COR-L47 (cell line): Measurements from ENCODE around the gene IFRD1.
A peak's percentile ranks its signal among the peaks of the same experiment; 100 is the strongest.

Experiments
- DNase-seq: peaks from one replicate; lab custom pipeline; 2025; lab: John Stamatoyannopoulos, UW

Gene IFRD1

DNA sequence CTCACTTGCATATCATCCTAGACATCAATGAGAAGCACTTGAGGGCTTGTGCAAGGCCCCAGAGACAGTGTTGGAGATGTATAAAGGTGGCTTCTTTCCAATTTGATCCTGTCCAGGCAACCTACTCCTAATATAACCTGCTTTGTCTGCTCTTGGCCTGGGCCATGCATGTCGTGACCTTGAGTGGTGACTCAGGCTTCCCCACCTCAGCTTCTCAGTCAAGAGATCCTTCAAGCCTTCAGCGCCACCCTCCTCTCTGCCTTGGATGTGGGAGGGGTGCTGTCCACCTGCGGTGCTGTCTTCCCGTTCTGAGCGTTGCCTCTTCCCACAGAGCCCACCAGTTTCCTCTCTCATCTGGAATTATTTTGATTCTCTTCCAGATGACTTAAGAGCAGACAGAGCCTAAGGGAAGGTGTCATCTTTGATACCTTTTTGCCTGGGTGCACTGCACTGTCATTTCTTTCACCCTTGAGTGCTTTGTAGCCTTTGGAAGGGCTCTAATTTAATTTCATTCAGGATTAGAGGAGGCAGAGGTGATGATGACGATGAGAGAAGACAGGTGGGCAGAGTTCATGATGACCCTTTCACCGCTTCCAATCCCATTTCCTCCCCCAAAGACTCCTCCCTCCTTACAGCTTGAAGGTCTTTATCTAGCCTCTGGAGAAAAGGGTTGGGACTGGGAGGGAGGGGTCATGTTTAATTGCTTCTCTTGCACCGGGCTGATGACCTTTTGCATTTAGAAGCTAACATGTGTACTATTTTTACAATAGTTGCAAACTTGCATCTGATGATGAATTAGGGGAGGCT, 37.4 kb downstream of the IFRD1 start:
- DNase-seq: no peak

- no peak for DNase-seq
These were observed 37.9 kb downstream of the IFRD1 start for GRCh38 chr7:112488264-112488552.

DNA sequence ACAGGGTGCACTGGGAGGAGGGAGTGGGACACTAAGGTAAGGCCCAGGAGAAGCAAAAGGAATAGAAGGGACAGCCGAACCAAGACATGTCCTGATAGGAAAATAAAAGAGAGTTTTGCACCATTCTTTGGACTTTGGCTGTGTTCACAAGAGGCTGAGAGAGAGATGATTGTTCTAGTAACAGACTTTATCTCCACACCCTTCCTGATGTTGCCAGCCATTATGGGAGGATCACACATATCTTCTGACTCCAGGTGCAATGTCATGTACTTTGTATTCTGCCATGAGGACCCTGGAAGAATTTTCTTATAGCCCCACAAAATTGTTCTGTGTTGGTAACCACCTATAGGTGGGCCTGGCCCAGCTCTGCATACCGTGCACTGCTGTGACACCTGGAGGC, 41.9 kb downstream of the IFRD1 start:
- DNase-seq: no peak

GRCh38 chr7:112494656-112495055, 44.4 kb downstream of the IFRD1 start:
- no peak for DNase-seq

GRCh38 chr7:112495156-112495788, 45.0 kb downstream of the IFRD1 start:
- no peak for DNase-seq

- peak; percentile 27 for DNase-seq
These were observed 45.7 kb downstream of the IFRD1 start for GRCh38 chr7:112495810-112496462.

- DNase-seq: no peak
These were observed 47.2 kb downstream of the IFRD1 start for GRCh38 chr7:112497481-112497880.

- no peak for DNase-seq
These were observed 50.4 kb downstream of the IFRD1 start for GRCh38 chr7:112500619-112501018.

DNA sequence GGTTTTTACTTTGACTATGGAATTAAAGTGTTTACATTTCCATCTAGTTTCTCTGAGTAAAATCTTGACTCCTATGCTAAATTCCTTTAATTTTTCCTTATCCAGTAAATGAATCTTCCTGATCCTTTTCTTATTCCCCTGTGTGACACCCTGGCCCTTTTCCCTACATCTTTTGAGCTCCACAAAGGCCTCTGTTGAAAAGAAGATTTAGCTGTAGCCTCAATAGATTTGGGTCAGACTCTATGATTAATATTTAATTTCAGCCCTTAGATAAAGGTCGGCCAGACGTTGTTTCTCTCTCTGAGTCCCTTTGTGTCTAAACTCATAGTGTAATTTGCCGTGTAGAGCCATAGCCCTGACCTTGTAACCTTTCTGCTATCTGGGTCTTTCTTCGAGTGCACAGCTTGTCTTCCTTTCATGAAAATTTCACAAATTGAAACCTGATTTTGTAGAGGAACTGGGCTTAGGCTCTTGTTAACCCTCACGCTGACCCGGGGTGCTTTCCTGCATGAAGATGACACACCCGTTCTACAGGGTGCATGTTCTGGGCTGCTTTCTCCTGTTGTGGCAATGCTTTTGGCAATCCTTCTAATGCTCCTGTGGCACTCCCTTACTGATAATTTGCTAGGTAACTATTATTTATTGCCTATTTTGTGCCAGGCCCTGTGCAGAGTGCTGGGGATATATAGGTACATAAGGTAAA, 51.7 kb downstream of the IFRD1 start:
- DNase-seq: no peak

GRCh38 chr7:112502700-112503099, 52.4 kb downstream of the IFRD1 start:
- no peak for DNase-seq

GRCh38 chr7:112503361-112503972, 53.2 kb downstream of the IFRD1 start:
- no peak for DNase-seq

DNA sequence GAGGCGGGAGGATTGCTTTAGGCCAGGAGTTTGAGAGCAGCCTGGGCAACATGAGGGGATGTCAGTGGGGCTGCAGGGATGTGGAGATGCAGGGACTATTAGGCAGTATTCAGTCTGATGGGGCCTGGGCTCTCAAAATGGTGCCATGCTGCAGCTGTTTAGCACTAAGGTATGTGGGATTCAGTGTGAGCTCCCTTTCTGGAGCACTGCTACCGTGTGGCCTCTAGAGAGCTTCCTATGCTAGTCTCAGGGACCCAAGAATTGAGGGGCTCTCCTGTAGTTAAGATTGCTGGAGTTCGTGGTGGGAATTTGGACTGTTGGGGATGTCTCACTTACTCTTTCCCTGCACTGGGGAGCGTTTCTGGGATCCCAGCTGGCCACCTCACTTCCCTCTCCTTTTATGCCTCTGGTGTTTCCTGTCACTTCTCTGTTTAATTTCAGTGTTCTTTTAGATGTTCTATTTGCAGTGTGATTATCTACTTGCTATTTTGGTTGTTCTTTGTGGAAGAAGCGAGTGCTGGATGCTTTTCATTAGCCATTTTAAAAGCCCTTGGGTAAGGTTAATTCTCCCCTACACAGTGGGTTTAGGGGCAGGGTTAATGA, 53.9 kb downstream of the IFRD1 start:
- DNase-seq: no peak

DNA sequence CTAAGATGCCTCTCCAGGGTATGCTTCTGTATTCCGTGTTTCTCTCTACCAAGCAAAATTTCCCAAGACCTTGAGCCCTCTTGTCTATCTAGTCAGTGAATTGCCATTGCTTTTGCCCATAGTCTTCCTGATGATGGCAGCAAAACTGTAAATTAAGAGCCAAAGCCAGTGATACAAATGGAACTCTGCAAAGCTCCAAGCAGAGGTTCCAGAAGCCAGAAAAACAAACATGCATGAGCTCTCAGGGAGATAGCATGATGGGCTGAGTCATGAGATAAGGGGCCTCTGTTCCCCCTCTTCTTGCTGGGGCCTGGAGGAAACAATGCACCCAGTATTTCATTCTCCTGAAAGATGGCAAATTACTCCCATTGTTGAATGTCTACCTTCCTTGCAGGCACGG, 55.2 kb downstream of the IFRD1 start:
- no peak for DNase-seq

GRCh38 chr7:112508404-112508803, 58.1 kb downstream of the IFRD1 start:
- DNase-seq: no peak

DNA sequence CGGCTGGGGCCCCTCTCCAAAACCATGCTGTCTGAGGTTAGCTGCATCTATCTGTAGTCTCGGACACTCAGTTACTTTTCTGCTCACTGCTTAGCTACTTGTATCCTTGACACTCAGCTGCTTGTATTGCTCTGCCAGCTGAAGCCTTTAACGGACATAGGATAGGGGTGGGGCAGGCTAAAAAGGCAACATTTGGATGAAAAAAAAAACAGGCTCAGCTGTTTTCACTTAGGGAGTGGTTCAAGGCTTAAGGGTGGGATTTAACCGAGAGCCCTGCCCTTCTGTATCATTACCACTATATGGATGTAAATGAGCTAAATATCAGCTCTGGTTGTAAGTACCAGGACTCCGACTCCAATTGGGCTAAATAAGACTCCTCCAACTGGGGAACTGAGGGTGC, 59.1 kb downstream of the IFRD1 start:
- DNase-seq: no peak

GRCh38 chr7:112510001-112510742, 59.9 kb downstream of the IFRD1 start:
- no peak for DNase-seq

- DNase-seq: no peak
These were observed 60.5 kb downstream of the IFRD1 start for GRCh38 chr7:112510743-112511110.

- no peak for DNase-seq
These were observed 61.4 kb downstream of the IFRD1 start for GRCh38 chr7:112511451-112512202.

DNA sequence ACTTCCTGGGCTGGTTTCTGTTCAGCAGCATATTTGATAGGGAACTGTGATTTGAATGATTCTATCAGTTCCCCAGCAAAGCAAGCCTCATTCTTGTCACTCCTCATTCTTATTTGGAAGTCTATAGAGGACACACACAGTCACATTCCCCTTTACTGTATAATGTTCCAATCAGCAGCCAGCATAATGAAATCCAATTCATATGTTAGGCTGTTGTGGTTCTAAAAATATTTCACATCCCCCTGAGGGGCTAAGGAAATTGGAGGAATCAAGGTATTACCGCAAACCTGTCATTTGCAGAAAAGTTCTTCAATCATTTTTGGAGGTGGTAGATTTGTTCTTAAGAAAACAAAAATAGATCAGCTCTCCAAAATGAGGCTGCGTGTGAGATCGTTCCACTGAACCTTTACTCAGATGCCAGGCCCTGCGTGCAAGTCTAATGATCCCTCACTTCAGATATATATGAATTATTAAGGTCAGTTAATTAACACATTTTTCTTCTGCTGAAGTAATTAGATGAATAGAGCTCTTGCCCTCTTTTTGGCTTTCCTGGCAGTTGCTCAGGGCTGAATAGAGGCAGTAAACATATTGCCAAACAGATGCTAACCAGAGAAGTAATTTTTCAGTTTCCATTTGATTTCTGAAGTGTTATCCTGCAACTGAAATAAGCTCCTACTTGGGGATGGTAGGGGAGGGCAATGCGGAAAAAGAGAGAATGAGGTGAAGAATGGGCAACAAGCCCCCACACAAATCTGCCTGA, 62.4 kb downstream of the IFRD1 start:
- no peak for DNase-seq

GRCh38 chr7:112515989-112516388, 65.7 kb downstream of the IFRD1 start:
- DNase-seq: no peak
